ENCODE data around the gene RRM1. TPM values are rescaled to one million over a fixed set of nuclear protein-coding genes. Genes with fewer than 3 reads are reported as not detected.

Gene RRM1
- total RNA-seq, 2 donors from 2014 or later, result 79.2 to 102 TPM

DNA sequence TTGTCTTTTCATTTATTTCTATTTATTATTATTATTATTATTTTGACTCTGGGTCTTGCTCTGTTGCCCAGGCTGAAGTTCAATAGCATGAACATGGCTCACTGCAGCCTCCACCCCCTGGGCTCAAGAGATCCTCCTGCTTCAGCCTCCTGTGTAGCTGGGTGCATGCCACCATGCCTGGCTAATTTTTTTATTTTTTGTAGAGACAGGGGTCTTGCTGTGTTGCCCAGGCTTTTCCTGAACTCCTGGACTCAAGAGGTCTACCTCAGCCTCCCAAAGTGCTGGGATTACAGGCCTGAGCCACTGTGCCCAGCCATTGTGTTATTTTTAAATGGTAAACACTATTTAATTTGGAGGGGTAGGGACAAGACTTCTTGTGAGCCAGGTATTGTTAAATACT, 23.3 kb upstream of the RRM1 start:
- Histone ChIP-seq H3K9me3 (ENCODE audit: control insufficient read depth, low read length) (no peaks in the 10 kb centered on the region), H3K27me3 (ENCODE audit: control insufficient read depth, insufficient read depth, low read length, poor library complexity, severe bottlenecking) (no peaks in the 10 kb centered on the region), H3K36me3 (ENCODE audit: control insufficient read depth, insufficient read depth, low read length) (no peaks in the 10 kb centered on the region), H3K27ac (ENCODE audit: low read depth, low read length) (no peak overlapping the region), H3K9ac (ENCODE audit: extremely low read depth, low read length, poor library complexity, severe bottlenecking) (no peak overlapping the region), H3K4me1 (ENCODE audit: control insufficient read depth, insufficient read depth, low read length) (peaks cover 5% of the 10 kb centered on the region), H3K4me3 (ENCODE audit: low read length) (no peak overlapping the region)
- no peak overlapping the region for H3K27ac Mint-ChIP-seq
- peaks cover 17% of the 10 kb centered on the region for H3K4me1 Mint-ChIP-seq
- no peaks in the 10 kb centered on the region for H3K27me3 Mint-ChIP-seq (ENCODE audit: insufficient read depth)
- H3K4me3 Mint-ChIP-seq, result no peak overlapping the region
- H3K36me3 Mint-ChIP-seq (ENCODE audit: low read depth), result no peaks in the 10 kb centered on the region
- DNase-seq, result peak; percentile 29
- TF ChIP-seq, protein P1, sequence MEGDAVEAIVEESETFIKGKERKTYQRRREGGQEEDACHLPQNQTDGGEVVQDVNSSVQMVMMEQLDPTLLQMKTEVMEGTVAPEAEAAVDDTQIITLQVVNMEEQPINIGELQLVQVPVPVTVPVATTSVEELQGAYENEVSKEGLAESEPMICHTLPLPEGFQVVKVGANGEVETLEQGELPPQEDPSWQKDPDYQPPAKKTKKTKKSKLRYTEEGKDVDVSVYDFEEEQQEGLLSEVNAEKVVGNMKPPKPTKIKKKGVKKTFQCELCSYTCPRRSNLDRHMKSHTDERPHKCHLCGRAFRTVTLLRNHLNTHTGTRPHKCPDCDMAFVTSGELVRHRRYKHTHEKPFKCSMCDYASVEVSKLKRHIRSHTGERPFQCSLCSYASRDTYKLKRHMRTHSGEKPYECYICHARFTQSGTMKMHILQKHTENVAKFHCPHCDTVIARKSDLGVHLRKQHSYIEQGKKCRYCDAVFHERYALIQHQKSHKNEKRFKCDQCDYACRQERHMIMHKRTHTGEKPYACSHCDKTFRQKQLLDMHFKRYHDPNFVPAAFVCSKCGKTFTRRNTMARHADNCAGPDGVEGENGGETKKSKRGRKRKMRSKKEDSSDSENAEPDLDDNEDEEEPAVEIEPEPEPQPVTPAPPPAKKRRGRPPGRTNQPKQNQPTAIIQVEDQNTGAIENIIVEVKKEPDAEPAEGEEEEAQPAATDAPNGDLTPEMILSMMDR (conservative IDR thresholded peaks at IDR 0.05), result no peak
- no peaks in the 10 kb centered on the region for H3K9me3 Mint-ChIP-seq

DNA sequence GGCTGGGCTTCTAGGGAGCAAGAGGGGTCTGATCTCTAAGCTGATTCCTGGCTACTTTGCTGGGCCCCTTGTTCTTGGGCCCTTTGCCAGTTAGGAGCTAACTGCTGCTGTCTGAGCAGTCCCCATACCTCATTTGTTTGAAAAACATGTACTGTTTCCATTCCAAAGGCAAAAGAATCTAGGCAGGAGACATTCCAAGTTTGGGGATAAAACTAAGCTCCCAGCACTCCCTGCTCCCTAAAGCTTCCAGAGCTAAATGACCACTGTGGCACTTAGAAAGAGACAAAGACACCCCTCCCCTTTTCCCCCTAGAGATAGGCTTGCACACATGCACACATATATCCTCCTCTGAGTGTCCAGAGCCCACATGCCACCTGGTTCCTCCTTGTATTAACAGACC, 22.7 kb upstream of the RRM1 start:
- H3K9me3 Mint-ChIP-seq, result no peaks in the 10 kb centered on the region
- Histone ChIP-seq H3K9ac (ENCODE audit: extremely low read depth, low read length, poor library complexity, severe bottlenecking) (no peak overlapping the region), H3K36me3 (ENCODE audit: control insufficient read depth, insufficient read depth, low read length) (no peaks in the 10 kb centered on the region), H3K27me3 (ENCODE audit: control insufficient read depth, insufficient read depth, low read length, poor library complexity, severe bottlenecking) (no peaks in the 10 kb centered on the region), H3K27ac (ENCODE audit: low read depth, low read length) (no peak overlapping the region), H3K4me1 (ENCODE audit: control insufficient read depth, insufficient read depth, low read length) (peaks cover 5% of the 10 kb centered on the region), H3K9me3 (ENCODE audit: control insufficient read depth, low read length) (no peaks in the 10 kb centered on the region), H3K4me3 (ENCODE audit: low read length) (no peak overlapping the region)
- H3K36me3 Mint-ChIP-seq (ENCODE audit: low read depth), result no peaks in the 10 kb centered on the region
- no peak overlapping the region for H3K27ac Mint-ChIP-seq
- TF ChIP-seq, protein P1 (conservative IDR thresholded peaks at IDR 0.05), result no peak
- H3K4me1 Mint-ChIP-seq, result peaks cover 17% of the 10 kb centered on the region
- H3K4me3 Mint-ChIP-seq, result no peak overlapping the region
- DNase-seq, result peak; percentile 40
- no peaks in the 10 kb centered on the region for H3K27me3 Mint-ChIP-seq (ENCODE audit: insufficient read depth)

GRCh38 chr11:4072668-4073285, 21.8 kb upstream of the RRM1 start:
- Histone ChIP-seq H3K4me3 (ENCODE audit: low read length) (no peak overlapping the region), H3K27ac (ENCODE audit: low read depth, low read length) (no peak overlapping the region), H3K36me3 (ENCODE audit: control insufficient read depth, insufficient read depth, low read length) (no peaks in the 10 kb centered on the region), H3K9ac (ENCODE audit: extremely low read depth, low read length, poor library complexity, severe bottlenecking) (no peak overlapping the region), H3K27me3 (ENCODE audit: control insufficient read depth, insufficient read depth, low read length, poor library complexity, severe bottlenecking) (no peaks in the 10 kb centered on the region), H3K4me1 (ENCODE audit: control insufficient read depth, insufficient read depth, low read length) (peaks cover 5% of the 10 kb centered on the region), H3K9me3 (ENCODE audit: control insufficient read depth, low read length) (no peaks in the 10 kb centered on the region)
- peak; percentile 77 for DNase-seq
- H3K27ac Mint-ChIP-seq, result no peak overlapping the region
- H3K36me3 Mint-ChIP-seq (ENCODE audit: low read depth), result no peaks in the 10 kb centered on the region
- no peak overlapping the region for H3K4me3 Mint-ChIP-seq
- no peaks in the 10 kb centered on the region for H3K27me3 Mint-ChIP-seq (ENCODE audit: insufficient read depth)
- peaks cover 17% of the 10 kb centered on the region for H3K4me1 Mint-ChIP-seq
- TF ChIP-seq, protein P1 (conservative IDR thresholded peaks at IDR 0.05), result peak; percentile 91
- WGBS, 2 experiments (ENCODE audit: insufficient coverage in 1 of 2, insufficient read length in 1 of 2), result 19 to 20% methylated on average over 3 of the region's 4 CpGs
- no peaks in the 10 kb centered on the region for H3K9me3 Mint-ChIP-seq

Measured in endodermal cell (in vitro differentiated cells).